NCI-H510A (cell line): Measurements from ENCODE around the gene INHBB.

Experiments used
- DNase-seq: peaks from one replicate; lab custom pipeline; 2025; lab: John Stamatoyannopoulos, UW

Gene INHBB

GRCh38 chr2:120357768-120358167, 11.8 kb downstream of the INHBB start:
- no peak for DNase-seq

- no peak for DNase-seq
Observed at GRCh38 chr2:120358734-120359465, 13.0 kb downstream of the INHBB start.

- DNase-seq, result no peak
Observed at GRCh38 chr2:120360307-120360855, 14.4 kb downstream of the INHBB start.

GRCh38 chr2:120362926-120363325, 17.0 kb downstream of the INHBB start:
- no peak for DNase-seq

GRCh38 chr2:120365236-120365793, 19.4 kb downstream of the INHBB start:
- DNase-seq, result no peak

- no peak for DNase-seq
Observed at GRCh38 chr2:120366698-120367097, 20.8 kb downstream of the INHBB start.

GRCh38 chr2:120367221-120367620, 21.3 kb downstream of the INHBB start:
- no peak for DNase-seq

GRCh38 chr2:120367649-120368048, 21.7 kb downstream of the INHBB start:
- no peak for DNase-seq

GRCh38 chr2:120368086-120368485, 22.1 kb downstream of the INHBB start:
- DNase-seq, result no peak

- no peak for DNase-seq
Observed at GRCh38 chr2:120369250-120369649, 23.3 kb downstream of the INHBB start.

- DNase-seq, result no peak
Observed at GRCh38 chr2:120371969-120372625, 26.2 kb downstream of the INHBB start.

GRCh38 chr2:120372816-120373215, 26.9 kb downstream of the INHBB start:
- DNase-seq, result no peak

GRCh38 chr2:120373424-120373823, 27.5 kb downstream of the INHBB start:
- no peak for DNase-seq

- DNase-seq, result no peak
Observed at GRCh38 chr2:120374821-120375220, 28.9 kb downstream of the INHBB start.

- no peak for DNase-seq
Observed at GRCh38 chr2:120375251-120376020, 29.5 kb downstream of the INHBB start.

GRCh38 chr2:120376101-120376500, 30.2 kb downstream of the INHBB start:
- no peak for DNase-seq

GRCh38 chr2:120376679-120377640, 31.0 kb downstream of the INHBB start:
- no peak for DNase-seq

- no peak for DNase-seq
Observed at GRCh38 chr2:120378605-120379004, 32.7 kb downstream of the INHBB start.

- DNase-seq, result peak; percentile 91
Observed at GRCh38 chr2:120379916-120380893, 34.3 kb downstream of the INHBB start.

- no peak for DNase-seq
Observed at GRCh38 chr2:120381192-120381591, 35.3 kb downstream of the INHBB start.
